Measurements from ENCODE around the gene SRC.

- TF ChIP-seq CTCF (IDR thresholded peaks at IDR 0.05) (no peak), EZH2 (IDR thresholded peaks at IDR 0.05) (no peak), EZH2phosphoT487 (IDR thresholded peaks at IDR 0.05) (no peak)
These were observed 61.6 kb downstream of the SRC start for GRCh38 chr20:37407573-37408002.
